Limb (tissue), 2 donors: ENCODE data around the gene ZMYM4.
"Not testable (repeated sequence)": the region's sequence is repeated elsewhere in the genome, so short reads cannot be mapped to it uniquely, and the experiment has no call there.

Experiments
- DNase-seq, 2 donors: peaks; one replicate each; pipeline ENCODE4 v3.0.0-alpha.2; 2016; ENCODE audit errors: extremely low spot score in 2 of 2

Gene ZMYM4

DNA sequence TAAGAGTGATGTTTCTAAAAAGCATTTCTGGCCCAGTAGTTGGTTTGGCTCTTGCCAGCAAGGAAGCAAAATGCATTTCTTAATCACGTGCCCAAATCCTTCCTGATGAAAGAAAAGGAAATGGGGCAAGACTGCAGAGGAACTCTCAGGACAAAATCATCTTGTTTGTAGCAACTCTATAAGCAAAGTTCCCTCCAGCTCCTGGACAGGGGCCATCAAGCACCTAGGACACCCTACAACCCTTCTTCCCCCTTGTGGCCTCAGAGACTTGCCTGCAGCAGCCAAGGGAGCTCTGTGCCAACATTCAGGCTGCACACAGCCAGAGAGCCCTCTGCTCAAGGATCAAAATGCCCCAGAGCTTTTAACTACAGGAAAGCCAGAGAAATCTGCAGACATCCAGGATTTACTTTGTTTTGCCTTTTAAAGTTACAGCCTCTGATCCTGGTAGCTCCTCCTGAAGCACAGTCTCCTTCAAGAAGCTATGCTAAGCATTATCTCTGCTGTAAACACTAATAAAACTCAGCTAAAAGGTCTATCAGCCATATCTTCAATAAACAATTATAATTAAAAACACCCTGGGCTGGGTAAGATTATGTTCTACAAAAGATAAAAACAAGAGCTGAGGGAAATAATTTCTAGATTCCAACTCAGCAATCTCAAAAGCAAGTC, 183.7 kb downstream of the ZMYM4 start:
- DNase-seq: no peak

DNA sequence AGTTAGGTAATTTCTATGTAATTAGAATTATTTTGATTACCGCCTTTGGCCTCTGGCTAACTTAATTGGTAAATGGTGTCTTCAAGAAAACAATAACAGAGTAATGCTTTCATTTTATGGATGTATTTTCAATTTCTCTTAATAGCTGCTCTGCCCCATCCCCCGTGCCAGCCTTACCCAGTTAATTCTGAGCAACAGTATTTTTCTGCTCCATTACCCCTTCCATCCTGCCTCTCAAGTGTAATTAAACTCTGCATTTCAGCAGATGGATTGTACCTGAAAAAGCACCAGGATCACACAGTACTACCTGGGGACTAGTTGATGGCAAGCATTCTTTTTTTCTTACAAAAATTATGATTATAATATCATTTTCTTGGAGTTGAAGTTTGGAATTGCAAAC, 184.5 kb downstream of the ZMYM4 start:
- no peak for DNase-seq

DNA sequence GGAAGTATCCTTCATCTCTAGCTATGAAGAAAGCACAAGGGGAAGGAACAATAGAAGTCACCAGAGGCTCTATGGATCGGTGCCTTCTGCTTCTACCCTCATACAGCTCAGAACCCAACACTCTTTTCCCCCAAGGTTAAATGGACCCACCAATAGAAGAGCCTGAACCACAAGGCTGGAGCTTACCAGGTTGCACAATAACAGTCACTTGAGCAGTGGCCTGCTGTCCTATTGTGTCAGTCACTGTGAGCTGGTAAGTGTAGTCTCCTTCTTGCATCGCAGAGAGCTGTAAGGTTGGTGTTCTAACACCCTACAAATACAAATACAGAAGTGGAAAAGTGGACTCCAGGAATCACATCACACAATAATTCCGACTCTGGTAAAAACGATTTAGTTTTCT, 185.7 kb downstream of the ZMYM4 start:
- DNase-seq: no peak

DNA sequence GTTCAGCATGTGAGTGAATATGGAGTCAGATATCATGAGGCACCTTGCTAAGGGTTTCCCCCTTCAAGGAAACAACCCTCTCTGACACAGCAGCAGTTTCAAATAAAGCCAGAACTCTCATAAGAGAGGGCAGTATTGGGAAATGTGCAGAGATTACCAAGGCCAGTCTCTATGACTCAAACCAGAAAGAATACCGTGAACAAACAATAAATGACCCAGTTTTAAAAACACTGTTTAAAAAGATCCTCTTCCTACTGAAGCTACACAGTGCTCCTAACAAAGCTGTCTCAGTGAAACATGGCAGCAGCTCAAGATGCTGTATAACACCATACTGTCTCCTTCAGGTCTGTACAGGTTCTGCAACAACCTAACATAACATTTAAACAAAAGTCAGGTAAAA, 186.1 kb downstream of the ZMYM4 start:
- no peak for DNase-seq

DNA sequence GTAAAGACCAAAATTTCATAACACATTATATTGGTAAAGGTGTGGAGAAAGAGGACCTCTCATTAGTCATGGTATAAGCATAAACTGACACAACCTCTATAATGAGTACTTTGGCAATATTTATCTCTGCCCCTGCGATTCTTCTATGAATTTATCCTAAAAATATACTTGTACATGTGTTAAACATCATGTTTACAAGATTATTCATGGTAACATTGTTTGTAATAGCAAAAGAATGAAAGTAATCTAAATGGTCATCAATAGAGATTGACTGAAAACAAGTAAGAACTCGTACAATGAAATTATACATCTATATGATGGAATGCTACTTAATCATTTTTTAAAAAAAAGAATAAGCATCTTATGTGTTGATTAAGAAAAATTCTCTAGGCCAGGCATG, 192.3 kb downstream of the ZMYM4 start:
- no peak for DNase-seq

DNA sequence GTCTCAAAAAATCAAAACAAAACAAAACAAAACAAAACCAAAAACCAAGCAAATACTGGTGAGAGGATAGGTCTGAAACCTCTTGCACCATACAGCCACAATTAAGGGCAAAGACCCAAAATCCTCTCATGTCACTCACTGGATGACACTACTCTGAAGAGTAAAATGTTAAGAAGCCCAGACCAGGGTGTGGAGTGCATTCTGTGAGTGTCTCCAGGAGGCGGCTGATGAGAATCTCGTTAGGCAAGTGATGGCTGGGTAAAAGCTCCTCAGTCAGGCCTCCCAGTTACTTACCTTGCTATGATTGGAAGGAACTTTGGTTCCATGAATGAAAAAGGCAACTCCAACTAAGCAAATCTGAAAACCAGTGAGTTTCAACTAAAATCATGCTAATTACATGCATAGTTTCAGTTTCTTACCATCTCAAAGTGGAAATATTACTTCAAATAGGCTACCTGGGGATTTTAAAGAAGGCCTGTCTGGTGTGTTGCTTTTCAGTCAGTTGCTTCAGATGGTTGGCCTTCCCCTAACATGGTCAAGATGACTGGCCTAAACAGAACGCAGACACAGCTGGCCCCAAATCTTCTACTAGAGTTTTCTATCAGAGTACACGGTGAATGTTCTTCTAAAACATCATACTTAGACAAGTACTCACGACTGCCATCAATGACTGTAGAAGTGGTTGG, 193.6 kb downstream of the ZMYM4 start:
- no peak for DNase-seq

DNA sequence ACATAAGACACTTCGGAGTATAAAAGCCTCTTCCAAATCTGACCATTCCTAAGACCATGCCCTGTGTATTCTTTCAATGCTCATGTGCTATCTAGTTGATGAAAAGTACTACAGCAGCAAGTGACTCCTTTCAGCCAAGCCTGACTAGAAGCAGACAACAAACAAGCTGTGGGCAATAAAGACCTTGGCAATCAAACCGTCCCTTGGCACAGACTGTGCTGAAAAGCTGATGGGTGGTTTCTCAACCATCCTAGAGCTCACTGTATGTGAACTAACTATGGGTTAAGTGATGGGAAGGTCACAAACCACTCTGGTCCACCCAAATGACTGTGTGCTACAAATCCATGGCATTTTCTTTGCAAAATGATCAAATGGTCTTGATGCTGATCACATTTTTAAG, 194.7 kb downstream of the ZMYM4 start:
- no peak for DNase-seq

DNA sequence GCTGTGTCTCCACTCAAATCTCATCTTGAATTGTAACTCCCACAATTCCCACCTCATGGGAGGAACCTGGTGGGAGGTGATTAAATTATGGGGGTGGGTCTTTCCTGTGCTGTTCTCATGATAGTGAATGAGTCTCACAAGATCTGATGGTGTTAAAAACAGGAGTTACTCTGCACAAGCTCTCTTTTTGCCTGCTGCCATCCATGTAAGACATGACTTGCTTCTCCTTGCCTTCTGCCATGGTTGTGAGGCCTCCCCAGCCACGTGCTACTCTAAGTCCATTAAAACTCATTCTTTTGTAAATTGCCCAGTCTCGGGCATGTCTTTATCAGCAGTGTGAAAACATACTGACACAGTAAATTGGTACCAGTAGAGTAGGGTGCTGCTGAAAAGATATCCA, 195.2 kb downstream of the ZMYM4 start:
- DNase-seq: not testable (repeated sequence)

DNA sequence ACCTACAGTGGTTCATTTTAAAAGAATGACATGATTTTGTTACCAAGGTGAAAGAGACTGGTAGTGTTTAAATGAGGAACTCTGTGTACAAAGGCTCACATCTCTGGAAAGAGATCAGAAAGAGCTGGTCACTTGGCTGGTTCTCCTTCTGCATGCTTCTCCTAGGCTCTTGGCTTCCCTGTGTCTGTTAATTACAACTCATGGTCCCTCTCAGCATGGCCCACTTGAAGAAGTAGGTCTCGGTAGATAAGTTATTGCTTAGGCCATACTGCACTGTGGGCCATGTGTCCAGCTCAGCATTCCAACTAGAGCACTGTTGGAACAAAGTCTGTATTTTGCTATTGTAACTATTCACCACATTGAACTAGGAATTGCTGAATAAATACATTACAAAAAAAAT, 197.6 kb downstream of the ZMYM4 start:
- DNase-seq: no peak

DNA sequence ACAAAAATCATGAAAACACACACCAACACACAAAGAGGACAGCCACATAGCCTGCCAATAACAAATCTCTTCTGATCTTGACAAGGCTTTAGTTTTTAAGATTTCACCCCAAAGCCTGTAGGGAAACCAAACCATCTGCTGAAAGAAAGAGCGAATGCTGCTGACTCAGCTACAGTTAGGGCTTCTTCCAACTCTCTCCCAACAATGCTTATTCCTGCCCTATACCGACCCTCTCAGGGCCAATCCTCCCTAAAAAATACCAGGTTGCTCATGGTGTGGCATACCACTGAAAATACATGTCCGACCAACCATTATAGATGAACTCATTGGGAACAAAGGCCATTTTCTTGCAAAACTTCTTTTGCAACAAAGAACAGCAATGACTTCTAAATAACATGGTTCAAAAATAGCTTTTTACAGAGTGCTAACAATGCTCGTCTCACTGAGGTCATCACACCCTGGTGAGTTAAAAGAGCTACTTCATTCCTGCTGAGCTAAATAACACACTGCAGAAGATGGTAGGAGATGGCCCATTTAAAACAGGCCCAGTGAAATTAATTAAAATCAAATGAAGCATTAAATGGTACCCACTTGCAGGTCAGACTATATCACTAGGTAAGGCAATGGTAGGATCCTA, 202.6 kb downstream of the ZMYM4 start:
- no peak for DNase-seq
